Measurements from ENCODE around the gene POLL. TPM values are rescaled to one million over a fixed set of nuclear protein-coding genes. Genes with fewer than 3 reads are reported as not detected.

The POLL gene
- total RNA-seq, 1 donor from 2014 or later: 22.8 TPM

DNA sequence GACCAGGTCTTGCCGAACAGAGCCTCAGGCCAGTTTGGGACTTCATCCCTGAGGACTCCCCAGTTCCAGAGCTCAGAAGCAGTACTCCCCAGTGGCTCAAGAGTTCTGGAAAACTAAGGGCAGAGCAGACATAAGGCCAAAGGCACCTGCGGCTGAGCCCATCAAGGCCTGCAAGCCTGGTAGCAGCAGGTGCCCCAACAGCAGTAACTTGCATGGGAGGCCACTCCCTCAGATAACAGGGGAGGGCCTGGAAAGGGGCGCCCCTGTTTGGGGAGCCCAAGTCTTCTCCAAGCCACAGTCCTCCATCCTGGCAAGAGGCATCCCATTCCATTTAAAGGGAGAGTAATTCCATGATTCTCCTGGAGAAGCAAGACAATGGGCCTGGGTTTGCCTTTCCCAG is 13.0 kb downstream of the POLL start:
- H3K4me1 Mint-ChIP-seq: peaks cover 13% of the 10 kb centered on the region
- DNase-seq (ENCODE audit: low spot score): no peak
- H3K4me3 ChIP-seq: no peak overlapping the region
- no peaks in the 10 kb centered on the region for H3K36me3 ChIP-seq
- no peaks in the 10 kb centered on the region for H3K79me2 ChIP-seq (ENCODE audit: low read depth)
- TF ChIP-seq CTCF (IDR thresholded peaks at IDR 0.05) (no peak), EZH2 (IDR thresholded peaks at IDR 0.05) (no peak), EZH2phosphoT487 (IDR thresholded peaks at IDR 0.05) (no peak)
- peaks cover 2% of the 10 kb centered on the region for H3K9me3 Mint-ChIP-seq
- no peak overlapping the region for H3K4me2 ChIP-seq
- H3K36me3 Mint-ChIP-seq: peaks cover 8% of the 10 kb centered on the region
- no peaks in the 10 kb centered on the region for H3K9me3 ChIP-seq (ENCODE audit: low read depth)
- no peak overlapping the region for H3K9ac ChIP-seq
- H3K27me3 ChIP-seq: peaks cover 32% of the 10 kb centered on the region
- peaks cover 22% of the 10 kb centered on the region for H3K27me3 Mint-ChIP-seq (ENCODE audit: insufficient read depth, low read depth)
- no peak overlapping the region for H2AFZ ChIP-seq (replicated peaks)
- H3K4me3 Mint-ChIP-seq: no peak overlapping the region
- peaks cover 4% of the 10 kb centered on the region for H3F3A ChIP-seq (ENCODE audit: low read depth)
- H3K4me1 ChIP-seq: no peaks in the 10 kb centered on the region
- no peak overlapping the region for H3K27ac ChIP-seq
- peaks cover 18% of the 10 kb centered on the region for H4K20me1 ChIP-seq (ENCODE audit: low read depth)
- no peak overlapping the region for H3K27ac Mint-ChIP-seq

DNA sequence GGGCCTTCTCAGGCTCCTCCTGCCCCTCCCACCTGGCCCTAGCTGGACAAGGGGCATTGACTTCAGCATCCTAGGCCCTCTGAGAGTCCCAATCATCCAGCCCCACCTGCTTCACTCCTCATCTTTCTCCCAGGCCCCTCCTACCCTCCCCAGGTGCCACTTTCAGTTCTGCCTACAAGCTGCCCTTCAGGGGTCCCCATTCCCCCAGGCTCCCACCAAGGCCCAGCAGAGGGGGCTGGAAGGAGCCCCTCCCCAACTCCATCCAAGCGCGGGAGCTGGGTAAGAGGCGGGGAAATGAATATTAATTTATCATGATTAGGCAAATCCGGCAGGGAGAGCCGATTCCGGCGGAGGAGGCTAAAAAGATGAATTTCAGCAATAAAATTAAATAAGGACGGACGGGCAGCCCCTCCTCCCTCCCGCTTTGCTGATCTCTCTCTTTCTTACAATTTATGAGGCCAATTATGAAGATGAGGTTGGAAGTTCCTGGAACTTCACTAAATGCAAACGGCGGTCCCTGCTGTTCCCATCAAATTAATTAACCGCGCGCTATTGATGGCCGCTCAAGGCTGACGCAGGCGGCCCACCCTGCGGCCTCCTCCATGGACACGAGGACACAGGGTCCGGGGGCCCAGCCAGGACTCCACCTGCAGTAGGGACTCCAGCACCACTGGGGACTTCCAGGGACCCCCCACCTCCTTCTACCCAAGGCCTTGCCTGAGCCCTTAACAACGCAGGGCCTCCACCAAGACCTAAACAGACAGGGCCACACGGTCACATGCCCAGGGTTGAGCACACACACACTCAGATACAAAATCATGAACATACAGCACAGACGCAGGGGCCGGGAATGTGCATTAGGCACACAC is 13.9 kb downstream of the POLL start:
- H3K4me3 Mint-ChIP-seq: no peak overlapping the region
- Histone ChIP-seq H3K4me2 (no peak overlapping the region), H3K4me3 (no peak overlapping the region), H3K36me3 (no peaks in the 10 kb centered on the region), H3F3A (ENCODE audit: low read depth) (peaks cover 4% of the 10 kb centered on the region), H3K4me1 (peaks cover 7% of the 10 kb centered on the region), H3K27ac (no peak overlapping the region), H4K20me1 (ENCODE audit: low read depth) (peaks cover 8% of the 10 kb centered on the region), H3K27me3 (peaks cover 41% of the 10 kb centered on the region), H2AFZ (replicated peaks) (no peak overlapping the region), H3K9ac (no peak overlapping the region), H3K9me3 (ENCODE audit: low read depth) (no peaks in the 10 kb centered on the region), H3K79me2 (ENCODE audit: low read depth) (no peaks in the 10 kb centered on the region)
- peaks cover 8% of the 10 kb centered on the region for H3K36me3 Mint-ChIP-seq
- H3K4me1 Mint-ChIP-seq: peaks cover 16% of the 10 kb centered on the region
- peaks cover 2% of the 10 kb centered on the region for H3K9me3 Mint-ChIP-seq
- peaks cover 24% of the 10 kb centered on the region for H3K27me3 Mint-ChIP-seq (ENCODE audit: insufficient read depth, low read depth)
- DNase-seq (ENCODE audit: low spot score): no peak
- TF ChIP-seq EZH2phosphoT487 (IDR thresholded peaks at IDR 0.05) (no peak), EZH2 (IDR thresholded peaks at IDR 0.05) (no peak), CTCF (IDR thresholded peaks at IDR 0.05) (no peak)
- no peak overlapping the region for H3K27ac Mint-ChIP-seq

- Histone ChIP-seq H3F3A (ENCODE audit: low read depth) (peaks cover 14% of the 10 kb centered on the region), H3K4me2 (no peak overlapping the region), H4K20me1 (ENCODE audit: low read depth) (no peaks in the 10 kb centered on the region), H3K27me3 (peaks cover 55% of the 10 kb centered on the region), H3K27ac (no peak overlapping the region), H3K4me1 (peaks cover 9% of the 10 kb centered on the region), H3K9me3 (ENCODE audit: low read depth) (no peaks in the 10 kb centered on the region), H3K4me3 (no peak overlapping the region), H3K36me3 (no peaks in the 10 kb centered on the region), H3K79me2 (ENCODE audit: low read depth) (no peaks in the 10 kb centered on the region), H3K9ac (no peak overlapping the region), H2AFZ (replicated peaks) (no peak overlapping the region)
- Mint-ChIP-seq H3K4me1 (peaks cover 16% of the 10 kb centered on the region), H3K9me3 (peaks cover 2% of the 10 kb centered on the region), H3K27ac (no peak overlapping the region), H3K4me3 (no peak overlapping the region), H3K36me3 (peaks cover 3% of the 10 kb centered on the region), H3K27me3 (ENCODE audit: insufficient read depth, low read depth) (peaks cover 33% of the 10 kb centered on the region)
- TF ChIP-seq CTCF (IDR thresholded peaks at IDR 0.05): no peak
- TF ChIP-seq EZH2phosphoT487 (IDR thresholded peaks at IDR 0.05): no peak
- no peak for TF ChIP-seq EZH2 (IDR thresholded peaks at IDR 0.05)
- no peak for DNase-seq (ENCODE audit: low spot score)
Measured at GRCh38 chr10:101572785-101573184, 15.3 kb downstream of the POLL start.
